ENCODE results near the gene CCSER2. TPM values are rescaled to one million over a fixed set of nuclear protein-coding genes. Genes with fewer than 3 reads are reported as not detected.

CCSER2 gene
- polyA plus RNA-seq, 4 donors, result 9.8 to 22.8 (median 16.2) TPM

GRCh38 chr10:84565881-84566582, 237.6 kb downstream of the CCSER2 start:
- no peak for DNase-seq
- Histone ChIP-seq H3K9me3 (ENCODE audit: control insufficient read depth in 2 of 2, insufficient read depth in 1 of 2, low read depth in 1 of 2, low read length in 1 of 2) (peaks cover 0 to 3% of the 10 kb centered on the region in 2 donors), H3K36me3 (ENCODE audit: control insufficient read depth in 3 of 3, insufficient read depth in 2 of 3, low read depth in 1 of 3, low read length in 3 of 3) (no peaks in the 10 kb centered on the region), H3K27me3 (ENCODE audit: control insufficient read depth in 3 of 3, insufficient read depth in 3 of 3, low read length in 3 of 3) (peaks cover 0 to 5% (median 0%) of the 10 kb centered on the region in 3 donors), H3K4me3 (ENCODE audit: low read depth in 1 of 3, low read length in 3 of 3) (no peak overlapping the region), H3K27ac (ENCODE audit: low read depth in 1 of 3, low read length in 2 of 3) (no peak overlapping the region), H3K4me1 (ENCODE audit: control insufficient read depth in 3 of 3, insufficient read depth in 2 of 3, low read depth in 1 of 3, low read length in 2 of 3) (no peaks in the 10 kb centered on the region)
- no peak for FAIRE-seq
- 47 to 66% (median 55%) methylated on average over 6 of the region's 6 CpGs for WGBS, 3 donors

GRCh38 chr10:84567133-84567532, 238.7 kb downstream of the CCSER2 start:
- FAIRE-seq, result no peak
- H3K36me3 ChIP-seq (ENCODE audit: control insufficient read depth in 3 of 3, insufficient read depth in 2 of 3, low read depth in 1 of 3, low read length in 3 of 3), result no peaks in the 10 kb centered on the region
- H3K4me3 ChIP-seq (ENCODE audit: low read depth in 1 of 3, low read length in 3 of 3), result no peak overlapping the region
- peaks cover 0 to 3% of the 10 kb centered on the region in 2 donors for H3K9me3 ChIP-seq (ENCODE audit: control insufficient read depth in 2 of 2, insufficient read depth in 1 of 2, low read depth in 1 of 2, low read length in 1 of 2)
- no peak overlapping the region for H3K27ac ChIP-seq (ENCODE audit: low read depth in 1 of 3, low read length in 2 of 3)
- H3K27me3 ChIP-seq (ENCODE audit: control insufficient read depth in 3 of 3, insufficient read depth in 3 of 3, low read length in 3 of 3), result peaks cover 0 to 5% (median 0%) of the 10 kb centered on the region in 3 donors
- WGBS, 3 donors, result 45 to 54% (median 51%) methylated on average over 2 of the region's 2 CpGs
- H3K4me1 ChIP-seq (ENCODE audit: control insufficient read depth in 3 of 3, insufficient read depth in 2 of 3, low read depth in 1 of 3, low read length in 2 of 3), result no peaks in the 10 kb centered on the region
- DNase-seq, result no peak

Other genes with a start within 250 kb of the CCSER2 start
- gene GHITM, start 189.1 kb upstream of the CCSER2 start, polyA plus RNA-seq, result 100 to 1,000 TPM; 142 to 301 (median 244) TPM
- 10 to 100 TPM in 1 of 4 donors, not detected in 3; 48.6 TPM for gene GPR15LG, start 154.8 kb upstream of the CCSER2 start, polyA plus RNA-seq
- 10 to 100 TPM in 1 of 4 donors, under 1 TPM in 1, not detected in 2; 0.06 to 18.2 TPM for gene CDHR1, start 134.1 kb upstream of the CCSER2 start, polyA plus RNA-seq
- gene LRIT2, start 103.0 kb upstream of the CCSER2 start, polyA plus RNA-seq, result under 1 TPM in 1 of 4 donors, not detected in 3; 0.25 TPM
- not detected for gene LRIT1, start 87.0 kb upstream of the CCSER2 start, polyA plus RNA-seq
- gene RGR, start 83.5 kb upstream of the CCSER2 start, polyA plus RNA-seq, result under 1 TPM in 2 of 4 donors, not detected in 2; 0.04 to 0.12 TPM